ENCODE measurements around the gene SETD3. TPM values are rescaled to one million over a fixed set of nuclear protein-coding genes. Genes with fewer than 3 reads are reported as not detected.

The SETD3 gene
- total and polyA plus RNA-seq, 10 of the 15 experiments (the other 5 are each of a cell fraction or from before 2014, with no cell fraction given), result 11.3 to 44.2 (median 36.5) TPM

DNA sequence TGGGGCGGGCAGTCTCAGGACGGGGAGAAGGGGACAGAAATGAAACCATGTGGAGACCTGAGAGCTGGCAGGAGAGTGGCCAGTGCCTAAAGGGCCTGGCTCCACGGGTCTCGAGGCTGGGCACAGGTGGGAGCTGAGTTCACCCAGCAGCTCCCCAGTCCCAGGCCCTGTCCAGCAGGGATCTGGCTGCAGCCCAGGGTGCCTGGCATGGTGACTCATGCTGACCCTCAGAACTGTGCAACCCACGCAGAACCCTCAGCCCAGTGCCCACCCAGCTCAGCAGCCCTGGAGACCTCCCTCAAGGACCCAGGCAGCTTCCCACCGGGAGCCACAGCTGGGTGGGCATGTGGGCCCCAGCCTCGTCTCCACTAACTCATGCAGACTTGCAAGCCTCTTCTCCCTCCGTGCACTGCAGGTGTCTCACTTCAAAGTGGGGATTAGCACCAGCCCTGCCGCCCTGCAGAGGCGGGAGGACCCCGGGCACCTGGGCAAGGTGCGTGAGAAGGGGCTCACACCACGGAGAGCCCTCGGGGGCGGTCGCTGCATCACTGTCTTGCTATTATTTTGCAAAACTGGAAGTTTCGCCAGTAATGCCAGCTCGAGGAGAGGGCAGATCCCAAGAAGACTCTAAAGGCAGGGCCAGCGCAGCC lies 46.9 kb upstream of the SETD3 start:
- Histone ChIP-seq H2AFZ (ENCODE audit: control insufficient read depth, low read depth, low read length) (no peak overlapping the region), H3K9me3 (replicated peaks; ENCODE audit: control insufficient read depth, insufficient read depth, low read length) (no peaks in the 10 kb centered on the region), H3K9ac (ENCODE audit: control insufficient read depth, insufficient read depth, low read length) (no peak overlapping the region), H3K27me3 (replicated peaks in 1 of 2; ENCODE audit: control insufficient read depth in 2 of 2, insufficient read depth in 2 of 2, low read length in 1 of 2) (no peaks in the 10 kb centered on the region), H3K36me3 (ENCODE audit: control insufficient read depth in 2 of 2, insufficient read depth in 2 of 2, low read length in 1 of 2) (no peaks in the 10 kb centered on the region), H3K4me1 (ENCODE audit: control insufficient read depth, insufficient read depth, low read length) (no peaks in the 10 kb centered on the region), H3K79me2 (ENCODE audit: control insufficient read depth, insufficient read depth, low read length) (no peaks in the 10 kb centered on the region), H3K27ac (ENCODE audit: control insufficient read depth, insufficient read depth) (no peak overlapping the region), H4K20me1 (ENCODE audit: control insufficient read depth, insufficient read depth) (no peaks in the 10 kb centered on the region), H3K4me2 (ENCODE audit: control insufficient read depth, insufficient read depth) (no peak overlapping the region), H3K4me3 (no peak overlapping the region)
- intact Hi-C loops (cut with micrococcal nuclease; ENCODE audit: unreplicated experiment), result no loop called here
- CTCF ChIA-PET, result interaction anchor here (2.1 kb wide), 1 partner anchor 101 kb away, joined by 8 read pairs; no protein-coding TSS in a partner anchor
- WGBS (ENCODE audit: insufficient coverage, insufficient replicate concordance, low lambda C conversion rate, missing lambda C conversion rate), result 33% methylated on average over 19 of the region's 19 CpGs
- DNase-seq (ENCODE audit: low read depth, low spot score), result no peak
- no peak for TF ChIP-seq NFYB (IDR thresholded peaks at IDR 0.05; ENCODE audit: insufficient read depth, low read depth, low read length)
- no peak for TF ChIP-seq POLR2AphosphoS5 (IDR thresholded peaks at IDR 0.05; ENCODE audit: low read length)
- no peak for TF ChIP-seq TBL1XR1 (IDR thresholded peaks at IDR 0.05; ENCODE audit: low read depth, low read length)
- TF ChIP-seq BCL11A (IDR thresholded peaks at IDR 0.05; ENCODE audit: low read depth, low read length), result no peak
- TF ChIP-seq, protein P1, sequence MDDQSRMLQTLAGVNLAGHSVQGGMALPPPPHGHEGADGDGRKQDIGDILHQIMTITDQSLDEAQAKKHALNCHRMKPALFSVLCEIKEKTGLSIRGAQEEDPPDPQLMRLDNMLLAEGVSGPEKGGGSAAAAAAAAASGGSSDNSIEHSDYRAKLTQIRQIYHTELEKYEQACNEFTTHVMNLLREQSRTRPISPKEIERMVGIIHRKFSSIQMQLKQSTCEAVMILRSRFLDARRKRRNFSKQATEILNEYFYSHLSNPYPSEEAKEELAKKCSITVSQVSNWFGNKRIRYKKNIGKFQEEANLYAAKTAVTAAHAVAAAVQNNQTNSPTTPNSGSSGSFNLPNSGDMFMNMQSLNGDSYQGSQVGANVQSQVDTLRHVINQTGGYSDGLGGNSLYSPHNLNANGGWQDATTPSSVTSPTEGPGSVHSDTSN (IDR thresholded peaks at IDR 0.05; ENCODE audit: insufficient replicate concordance, low read depth, low read length), result no peak
- no peak for TF ChIP-seq ZNF217 (IDR thresholded peaks at IDR 0.05)
- TF ChIP-seq EGR1 (IDR thresholded peaks at IDR 0.05; ENCODE audit: borderline replicate concordance in 1 of 2, low read depth in 2 of 2, low read length in 2 of 2), result no peak
- no peak for TF ChIP-seq RFX5 (IDR thresholded peaks at IDR 0.05; ENCODE audit: low read depth, low read length)
- no peak for TF ChIP-seq YY1 (IDR thresholded peaks at IDR 0.05; ENCODE audit: low read depth, low read length)
- no peak for TF ChIP-seq SMAD5 (IDR thresholded peaks at IDR 0.05; ENCODE audit: low read depth)
- TF ChIP-seq BHLHE40 (IDR thresholded peaks at IDR 0.05; ENCODE audit: borderline replicate concordance in 1 of 2, low read depth in 2 of 2, low read length in 1 of 2), result no peak
- TF ChIP-seq, protein P2, sequence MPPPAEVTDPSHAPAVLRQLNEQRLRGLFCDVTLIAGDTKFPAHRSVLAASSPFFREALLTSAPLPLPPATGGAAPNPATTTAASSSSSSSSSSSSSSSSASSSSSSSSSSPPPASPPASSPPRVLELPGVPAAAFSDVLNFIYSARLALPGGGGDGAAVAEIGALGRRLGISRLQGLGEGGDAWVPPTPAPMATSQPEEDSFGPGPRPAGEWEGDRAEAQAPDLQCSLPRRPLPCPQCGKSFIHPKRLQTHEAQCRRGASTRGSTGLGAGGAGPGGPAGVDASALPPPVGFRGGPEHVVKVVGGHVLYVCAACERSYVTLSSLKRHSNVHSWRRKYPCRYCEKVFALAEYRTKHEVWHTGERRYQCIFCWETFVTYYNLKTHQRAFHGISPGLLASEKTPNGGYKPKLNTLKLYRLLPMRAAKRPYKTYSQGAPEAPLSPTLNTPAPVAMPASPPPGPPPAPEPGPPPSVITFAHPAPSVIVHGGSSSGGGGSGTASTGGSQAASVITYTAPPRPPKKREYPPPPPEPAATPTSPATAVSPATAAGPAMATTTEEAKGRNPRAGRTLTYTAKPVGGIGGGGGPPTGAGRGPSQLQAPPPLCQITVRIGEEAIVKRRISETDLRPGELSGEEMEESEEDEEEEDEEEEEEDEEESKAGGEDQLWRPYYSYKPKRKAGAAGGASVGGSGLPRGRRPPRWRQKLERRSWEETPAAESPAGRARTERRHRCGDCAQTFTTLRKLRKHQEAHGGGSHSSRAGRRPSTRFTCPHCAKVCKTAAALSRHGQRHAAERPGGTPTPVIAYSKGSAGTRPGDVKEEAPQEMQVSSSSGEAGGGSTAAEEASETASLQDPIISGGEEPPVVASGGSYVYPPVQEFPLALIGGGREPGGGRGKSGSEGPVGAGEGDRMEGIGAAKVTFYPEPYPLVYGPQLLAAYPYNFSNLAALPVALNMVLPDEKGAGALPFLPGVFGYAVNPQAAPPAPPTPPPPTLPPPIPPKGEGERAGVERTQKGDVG (CRISPR knock-in tag; IDR thresholded peaks at IDR 0.05), result no peak
- TF ChIP-seq, protein P3, sequence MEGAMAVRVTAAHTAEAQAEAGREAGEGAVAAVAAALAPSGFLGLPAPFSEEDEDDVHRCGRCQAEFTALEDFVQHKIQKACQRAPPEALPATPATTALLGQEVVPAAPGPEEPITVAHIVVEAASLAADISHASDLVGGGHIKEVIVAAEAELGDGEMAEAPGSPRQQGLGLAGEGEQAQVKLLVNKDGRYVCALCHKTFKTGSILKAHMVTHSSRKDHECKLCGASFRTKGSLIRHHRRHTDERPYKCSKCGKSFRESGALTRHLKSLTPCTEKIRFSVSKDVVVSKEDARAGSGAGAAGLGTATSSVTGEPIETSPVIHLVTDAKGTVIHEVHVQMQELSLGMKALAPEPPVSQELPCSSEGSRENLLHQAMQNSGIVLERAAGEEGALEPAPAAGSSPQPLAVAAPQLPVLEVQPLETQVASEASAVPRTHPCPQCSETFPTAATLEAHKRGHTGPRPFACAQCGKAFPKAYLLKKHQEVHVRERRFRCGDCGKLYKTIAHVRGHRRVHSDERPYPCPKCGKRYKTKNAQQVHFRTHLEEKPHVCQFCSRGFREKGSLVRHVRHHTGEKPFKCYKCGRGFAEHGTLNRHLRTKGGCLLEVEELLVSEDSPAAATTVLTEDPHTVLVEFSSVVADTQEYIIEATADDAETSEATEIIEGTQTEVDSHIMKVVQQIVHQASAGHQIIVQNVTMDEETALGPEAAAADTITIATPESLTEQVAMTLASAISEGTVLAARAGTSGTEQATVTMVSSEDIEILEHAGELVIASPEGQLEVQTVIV (IDR thresholded peaks at IDR 0.05; ENCODE audit: borderline replicate concordance, partially characterized antibody), result no peak
- no peak for TF ChIP-seq SMARCA5 (IDR thresholded peaks at IDR 0.05)
- no peak for TF ChIP-seq JUNB (IDR thresholded peaks at IDR 0.05)
- in situ Hi-C loops (cut with MboI), result loop anchor here (5.0 kb wide), 1 partner anchor 355 kb away; no protein-coding TSS in a partner anchor
- RAD21 ChIA-PET (ENCODE audit: unreplicated experiment), result no interaction called here
- no TSS peak for BruUV-seq (replicated peaks)
- POLR2A ChIA-PET, result no interaction called here
- no peak for ATAC-seq
- SMC1A ChIA-PET (ENCODE audit: uncharacterized antibody, unreplicated experiment), result interaction anchor here (1.4 kb wide), 1 partner anchor 16 kb away, joined by 3 read pairs; no protein-coding TSS in a partner anchor
- FAIRE-seq, result no peak

Data from GM12878 (cell line).